Subcutaneous adipose tissue (tissue), 4 donors: ENCODE results near the gene AHNAK2. TPM values are rescaled to one million over a fixed set of nuclear protein-coding genes. Genes with fewer than 3 reads are reported as not detected.

ENCODE experiments used
- total RNA-seq, 4 donors: library from RNA; depleted of rRNA; stranded (reverse); fragments of >200 nt; gene quantifications; one replicate each; pipeline ENCODE4 v1.1.0, GENCODE V29; 2016
- TF ChIP-seq, protein P1 (sequence below): fragments of 450-650 bp; IDR thresholded peaks from one replicate; pipeline ENCODE4 v1.5.1; 2016; ENCODE audit warnings: low read depth, mild to moderate bottlenecking, control low read depth, antibody characterized with exemption, moderate library complexity

AHNAK2 gene
- total RNA-seq, 4 donors from 2014 or later = 36.9 to 77.5 (median 43.9) TPM

DNA sequence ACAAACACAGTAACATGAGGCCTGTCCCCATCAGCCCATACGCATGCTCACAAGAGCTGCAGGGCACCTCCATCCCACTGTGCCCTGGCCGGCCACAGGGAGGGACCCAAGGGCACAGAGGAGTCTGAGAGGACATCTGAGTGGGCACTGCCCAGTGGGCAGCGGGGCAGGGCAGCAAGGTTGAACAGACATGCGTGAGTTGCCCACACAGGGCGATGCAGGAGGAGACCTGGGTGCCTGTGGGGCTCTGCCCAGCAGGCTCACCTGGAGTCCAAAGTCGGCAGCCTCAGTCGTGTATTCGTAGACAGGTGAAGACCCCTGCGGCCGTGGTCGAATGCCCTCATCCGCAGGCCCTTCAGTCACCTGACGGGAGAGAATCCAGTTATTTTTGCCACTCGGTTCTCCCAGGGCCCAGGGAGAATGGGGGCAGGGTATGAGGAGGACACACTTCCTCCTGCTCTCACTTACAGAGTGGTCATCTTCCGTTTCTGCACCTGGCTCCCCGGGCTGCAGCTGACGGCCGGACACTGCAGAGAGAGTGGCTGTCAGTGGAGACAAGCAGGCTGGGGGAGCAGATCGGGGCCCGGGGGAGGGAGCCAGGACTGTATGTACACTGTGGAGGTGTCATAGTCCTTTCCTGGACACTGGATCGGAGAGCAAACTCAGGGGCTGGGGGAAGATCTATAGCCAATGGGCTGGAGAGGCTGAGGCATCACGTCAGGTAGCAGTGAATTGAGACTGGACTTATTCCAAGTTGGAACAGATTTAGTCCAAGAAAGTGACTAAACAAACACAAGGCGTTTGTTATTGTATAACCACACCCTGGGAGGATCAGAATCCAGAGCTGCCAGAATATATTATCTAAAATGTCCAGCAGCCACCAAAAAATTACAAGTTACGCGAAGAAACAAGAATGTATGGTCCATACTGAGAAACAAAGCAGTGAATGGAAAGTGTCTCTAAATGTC lies 20.7 kb downstream of the AHNAK2 start:
- TF ChIP-seq, protein P1, sequence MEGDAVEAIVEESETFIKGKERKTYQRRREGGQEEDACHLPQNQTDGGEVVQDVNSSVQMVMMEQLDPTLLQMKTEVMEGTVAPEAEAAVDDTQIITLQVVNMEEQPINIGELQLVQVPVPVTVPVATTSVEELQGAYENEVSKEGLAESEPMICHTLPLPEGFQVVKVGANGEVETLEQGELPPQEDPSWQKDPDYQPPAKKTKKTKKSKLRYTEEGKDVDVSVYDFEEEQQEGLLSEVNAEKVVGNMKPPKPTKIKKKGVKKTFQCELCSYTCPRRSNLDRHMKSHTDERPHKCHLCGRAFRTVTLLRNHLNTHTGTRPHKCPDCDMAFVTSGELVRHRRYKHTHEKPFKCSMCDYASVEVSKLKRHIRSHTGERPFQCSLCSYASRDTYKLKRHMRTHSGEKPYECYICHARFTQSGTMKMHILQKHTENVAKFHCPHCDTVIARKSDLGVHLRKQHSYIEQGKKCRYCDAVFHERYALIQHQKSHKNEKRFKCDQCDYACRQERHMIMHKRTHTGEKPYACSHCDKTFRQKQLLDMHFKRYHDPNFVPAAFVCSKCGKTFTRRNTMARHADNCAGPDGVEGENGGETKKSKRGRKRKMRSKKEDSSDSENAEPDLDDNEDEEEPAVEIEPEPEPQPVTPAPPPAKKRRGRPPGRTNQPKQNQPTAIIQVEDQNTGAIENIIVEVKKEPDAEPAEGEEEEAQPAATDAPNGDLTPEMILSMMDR = no peak

DNA sequence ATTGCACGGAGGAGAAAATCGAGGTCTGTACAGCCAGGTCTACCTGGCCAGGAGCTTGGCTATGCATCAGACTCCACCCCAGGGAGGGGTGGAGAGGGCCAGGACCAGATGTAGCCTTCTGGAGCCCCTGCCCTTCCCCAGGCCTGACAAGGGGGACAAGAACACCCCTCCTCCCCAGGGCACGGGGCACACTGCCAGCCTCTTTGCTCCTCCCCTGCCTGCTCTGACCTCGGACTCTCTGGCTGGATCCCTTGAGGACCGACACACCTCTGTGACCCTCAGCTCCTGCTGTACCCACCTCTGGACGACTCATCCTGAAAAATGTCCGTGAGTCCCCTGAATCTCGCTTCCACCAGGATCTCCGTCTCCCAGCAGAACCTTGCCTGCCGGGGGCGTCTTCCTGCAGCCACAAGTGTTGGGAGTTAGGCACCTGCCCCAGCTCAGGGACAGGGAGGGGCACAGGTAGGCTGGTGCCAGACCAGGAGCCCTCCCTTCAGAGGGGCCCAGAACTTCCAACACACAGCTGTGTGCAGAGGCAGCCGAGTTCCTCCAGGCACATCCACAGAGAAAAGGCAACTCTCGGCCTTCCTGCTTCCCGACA lies 21.8 kb downstream of the AHNAK2 start:
- TF ChIP-seq, protein P1 = no peak

DNA sequence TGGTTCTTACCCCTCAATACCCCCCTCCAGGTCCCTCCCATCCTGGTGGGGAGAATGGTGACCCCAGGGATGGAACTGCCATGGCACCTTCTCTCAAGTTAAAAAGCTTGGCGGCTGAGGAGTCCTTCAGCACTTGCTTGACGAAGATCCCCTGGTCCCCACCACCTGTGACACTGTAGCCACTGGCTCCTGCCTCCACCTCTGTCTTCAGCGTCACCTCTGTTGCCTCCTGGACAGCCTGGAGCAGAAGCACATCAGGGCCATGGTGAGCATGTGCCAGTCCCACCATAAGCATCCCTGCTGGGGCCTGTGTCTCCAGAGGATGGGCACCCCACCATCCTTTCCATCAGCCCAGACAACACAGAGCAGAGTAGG lies 22.8 kb downstream of the AHNAK2 start:
- TF ChIP-seq, protein P1 = no peak

DNA sequence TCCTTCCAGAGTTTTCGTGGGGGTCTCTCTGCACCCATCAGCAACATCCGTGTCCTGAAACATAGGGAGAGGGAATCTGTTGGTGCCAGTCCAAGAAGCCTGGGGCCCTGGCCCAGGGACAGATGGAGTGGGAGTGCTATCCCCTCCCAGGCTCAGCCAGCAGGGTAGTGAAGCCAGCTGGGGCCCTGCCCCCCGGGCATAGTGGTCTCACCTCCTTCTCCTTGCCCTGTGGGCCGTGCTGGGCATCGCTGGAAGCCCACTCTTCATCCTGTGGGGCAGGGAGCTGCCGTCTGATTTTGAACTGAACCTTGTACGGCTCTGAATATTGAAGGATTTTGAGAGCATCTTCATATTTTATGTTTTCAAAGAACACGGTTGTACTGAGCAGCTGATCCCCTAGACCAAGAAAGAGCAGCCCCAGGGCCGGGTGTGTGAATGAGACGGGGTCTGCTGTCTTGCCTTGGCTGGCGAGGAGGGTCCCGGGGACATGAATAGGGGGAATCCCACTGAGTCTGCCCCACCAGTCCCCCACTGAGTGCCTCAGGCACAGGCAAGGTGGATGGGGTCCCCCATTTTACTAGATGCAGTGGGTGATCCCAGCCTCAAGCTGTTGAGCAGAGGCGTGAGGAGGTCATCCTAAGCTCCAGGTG lies 23.3 kb downstream of the AHNAK2 start:
- TF ChIP-seq, protein P1 = no peak

DNA sequence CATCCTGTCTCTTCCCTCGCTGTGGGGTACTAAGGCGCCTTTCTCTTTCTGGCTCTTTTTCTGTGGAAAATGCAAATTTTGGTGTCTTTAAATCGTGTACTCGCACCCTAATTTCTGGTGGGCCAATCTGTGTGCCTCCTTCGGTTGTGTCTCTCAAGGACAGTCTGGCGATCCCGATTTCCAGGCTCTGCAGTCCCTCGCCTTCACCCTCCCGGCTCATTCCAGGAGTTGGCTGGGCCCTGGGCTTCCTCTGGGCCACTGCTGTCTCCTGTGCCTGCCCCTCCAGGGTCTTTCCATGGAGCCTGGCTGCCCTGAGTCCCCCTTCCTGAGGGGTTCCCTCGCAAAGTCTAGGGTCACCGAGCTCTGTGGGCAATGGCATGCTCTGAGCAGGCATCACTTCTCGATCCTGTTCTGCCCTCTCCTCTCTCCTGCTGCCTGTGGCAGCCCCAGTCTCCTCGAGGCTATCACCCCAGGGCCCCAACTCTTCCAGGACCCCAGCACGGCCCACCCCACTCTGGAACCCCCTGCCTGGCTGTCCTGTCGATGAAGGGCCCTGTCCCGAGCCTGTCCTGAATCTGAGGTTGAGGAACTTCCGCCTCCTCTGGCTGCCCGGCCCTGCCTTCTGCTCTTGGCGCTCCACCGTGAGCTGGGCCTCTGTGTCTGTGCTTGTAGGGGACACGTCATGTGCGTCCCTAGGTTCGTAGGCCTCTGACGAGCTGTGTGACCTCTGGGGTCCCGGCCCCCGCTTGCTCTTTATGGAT lies 24.1 kb downstream of the AHNAK2 start:
- TF ChIP-seq, protein P1 = no peak

DNA sequence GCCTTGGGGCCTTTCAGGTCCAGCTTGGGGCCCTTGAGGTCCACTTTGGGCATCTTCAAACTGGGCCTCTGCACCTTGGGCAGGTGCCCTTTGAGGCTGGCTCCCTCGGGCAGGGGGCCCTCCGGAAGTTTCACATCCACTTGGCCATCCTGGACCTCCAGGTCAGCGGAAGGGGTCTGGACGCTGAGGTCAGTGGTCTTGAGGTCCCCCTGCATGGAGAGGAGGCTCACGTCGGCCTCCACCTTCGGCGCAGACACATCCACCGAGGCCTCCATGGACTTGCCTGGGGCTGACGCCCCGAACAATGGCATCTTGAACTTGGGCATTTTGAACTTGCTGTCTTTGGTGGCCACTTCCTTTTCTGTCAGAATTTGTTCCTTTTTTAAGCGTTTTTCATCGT lies 25.1 kb downstream of the AHNAK2 start:
- TF ChIP-seq, protein P1 = no peak

DNA sequence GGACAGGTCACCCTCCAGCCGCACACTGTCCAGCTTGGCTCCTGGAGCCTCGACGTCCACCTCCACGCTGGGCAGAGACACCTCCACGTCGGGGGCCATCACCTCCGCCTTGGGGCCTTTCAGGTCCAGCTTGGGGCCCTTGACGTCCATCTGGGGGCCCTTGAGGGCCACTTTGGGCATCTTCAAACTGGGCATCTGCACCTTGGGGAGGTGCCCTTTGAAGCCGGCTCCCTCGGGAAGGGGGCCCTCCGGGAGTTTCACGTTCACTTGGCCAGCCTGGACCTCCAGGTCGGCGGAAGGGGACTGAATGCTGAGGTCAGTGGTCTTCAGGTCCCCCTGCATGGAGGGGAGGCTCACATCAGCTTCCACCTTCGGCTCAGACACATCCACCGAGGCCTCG lies 28.2 kb downstream of the AHNAK2 start:
- TF ChIP-seq, protein P1 = no peak
